GM12878 (cell line): ENCODE measurements around the gene PPP1CA.

ENCODE experiments used
- BACH1 ChIP-seq: fragments of 450-650 bp; IDR thresholded peaks from 2 replicates; pipeline ENCODE4 v1.6.1; 2017; ENCODE audit warnings: mild to moderate bottlenecking, borderline replicate concordance
- CHD2 ChIP-seq: IDR thresholded peaks from 2 replicates; pipeline ENCODE4 v1.6.1; 2011; ENCODE audit warnings: low read depth, low read length, improper control_type of control experiment, borderline replicate concordance
- CTCF ChIP-seq, 3 experiments: IDR thresholded peaks in 2 of 3; conservative IDR thresholded peaks in 1 of 3; 2 replicates each; pipeline ENCODE4 v1.5.1; 2011; ENCODE audit warnings: low read depth in 3 of 3, low read length in 3 of 3, mild to moderate bottlenecking in 3 of 3, control low read depth in 2 of 3, moderate library complexity in 2 of 3, inconsistent platforms in 1 of 3, mixed read lengths in 1 of 3; ENCODE audit not compliant: control insufficient read depth in 2 of 3, insufficient read depth in 1 of 3; ENCODE audit errors: extremely low read depth in 1 of 3
- EP300 ChIP-seq, 2 experiments: fragments of 150-350 bp in 1 of 2; IDR thresholded peaks; 2 replicates each; pipeline ENCODE4 v1.6.1; 2011 to 2012; ENCODE audit warnings: low read depth in 2 of 2, low read length in 2 of 2, borderline replicate concordance in 1 of 2, improper control_type of control experiment in 1 of 2, inconsistent platforms in 1 of 2; ENCODE audit not compliant: control insufficient read depth in 1 of 2
- EZH2 ChIP-seq: IDR thresholded peaks from 2 replicates; pipeline ENCODE4 v1.6.1; 2012; ENCODE audit warnings: low read depth, mild to moderate bottlenecking, control low read depth, inconsistent platforms, low read length, borderline replicate concordance; ENCODE audit not compliant: control insufficient read depth
- JUND ChIP-seq: IDR thresholded peaks from 2 replicates; pipeline ENCODE4 v1.6.1; 2012; ENCODE audit warnings: low read depth, mild to moderate bottlenecking, low read length, improper control_type of control experiment, moderate library complexity
- MTA2 ChIP-seq: fragments of 450-650 bp; IDR thresholded peaks from 2 replicates; pipeline ENCODE4 v1.6.1; 2016; ENCODE audit warnings: low read depth, mild to moderate bottlenecking, moderate library complexity
- PML ChIP-seq: IDR thresholded peaks from 2 replicates; pipeline ENCODE4 v1.6.1; 2012; ENCODE audit warnings: low read length, inconsistent platforms
- POLR2A ChIP-seq: IDR thresholded peaks from 2 replicates; pipeline ENCODE4 v1.6.1; 2011; ENCODE audit warnings: low read depth, mild to moderate bottlenecking, low read length
- YBX1 ChIP-seq: fragments of 450-650 bp; IDR thresholded peaks from 2 replicates; pipeline ENCODE4 v1.6.1; 2016; ENCODE audit warnings: antibody characterized with exemption
- TF ChIP-seq, protein P1 (sequence below): fragments of 450-650 bp; IDR thresholded peaks from 2 replicates; pipeline ENCODE4 v1.6.1; 2017; ENCODE audit warnings: mild to moderate bottlenecking, low read depth, inconsistent platforms; ENCODE audit not compliant: poor library complexity, severe bottlenecking
- TF ChIP-seq, protein P2 (sequence below): fragments of 450-650 bp; IDR thresholded peaks from 2 replicates; pipeline ENCODE4 v1.6.1; 2014; ENCODE audit warnings: mild to moderate bottlenecking

GRCh38 chr11:67435031-67435726 is 33.5 kb upstream of the PPP1CA start:
- TF ChIP-seq, protein P1, sequence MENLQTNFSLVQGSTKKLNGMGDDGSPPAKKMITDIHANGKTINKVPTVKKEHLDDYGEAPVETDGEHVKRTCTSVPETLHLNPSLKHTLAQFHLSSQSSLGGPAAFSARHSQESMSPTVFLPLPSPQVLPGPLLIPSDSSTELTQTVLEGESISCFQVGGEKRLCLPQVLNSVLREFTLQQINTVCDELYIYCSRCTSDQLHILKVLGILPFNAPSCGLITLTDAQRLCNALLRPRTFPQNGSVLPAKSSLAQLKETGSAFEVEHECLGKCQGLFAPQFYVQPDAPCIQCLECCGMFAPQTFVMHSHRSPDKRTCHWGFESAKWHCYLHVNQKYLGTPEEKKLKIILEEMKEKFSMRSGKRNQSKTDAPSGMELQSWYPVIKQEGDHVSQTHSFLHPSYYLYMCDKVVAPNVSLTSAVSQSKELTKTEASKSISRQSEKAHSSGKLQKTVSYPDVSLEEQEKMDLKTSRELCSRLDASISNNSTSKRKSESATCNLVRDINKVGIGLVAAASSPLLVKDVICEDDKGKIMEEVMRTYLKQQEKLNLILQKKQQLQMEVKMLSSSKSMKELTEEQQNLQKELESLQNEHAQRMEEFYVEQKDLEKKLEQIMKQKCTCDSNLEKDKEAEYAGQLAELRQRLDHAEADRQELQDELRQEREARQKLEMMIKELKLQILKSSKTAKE = no peak
- no peak for TF ChIP-seq CTCF (IDR thresholded peaks at IDR 0.05 in 2 of 3, conservative IDR thresholded peaks at IDR 0.05 in 1 of 3; ENCODE audit: control insufficient read depth in 2 of 3, extremely low read depth in 1 of 3, insufficient read depth in 1 of 3, low read depth in 3 of 3, low read length in 3 of 3)
- no peak for TF ChIP-seq PML
- TF ChIP-seq, protein P2, sequence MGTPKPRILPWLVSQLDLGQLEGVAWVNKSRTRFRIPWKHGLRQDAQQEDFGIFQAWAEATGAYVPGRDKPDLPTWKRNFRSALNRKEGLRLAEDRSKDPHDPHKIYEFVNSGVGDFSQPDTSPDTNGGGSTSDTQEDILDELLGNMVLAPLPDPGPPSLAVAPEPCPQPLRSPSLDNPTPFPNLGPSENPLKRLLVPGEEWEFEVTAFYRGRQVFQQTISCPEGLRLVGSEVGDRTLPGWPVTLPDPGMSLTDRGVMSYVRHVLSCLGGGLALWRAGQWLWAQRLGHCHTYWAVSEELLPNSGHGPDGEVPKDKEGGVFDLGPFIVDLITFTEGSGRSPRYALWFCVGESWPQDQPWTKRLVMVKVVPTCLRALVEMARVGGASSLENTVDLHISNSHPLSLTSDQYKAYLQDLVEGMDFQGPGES = no peak
- TF ChIP-seq EP300 (IDR thresholded peaks at IDR 0.05; ENCODE audit: borderline replicate concordance in 1 of 2, control insufficient read depth in 1 of 2, low read depth in 2 of 2, low read length in 2 of 2) = no peak
- no peak for TF ChIP-seq MTA2
- no peak for TF ChIP-seq BACH1
- TF ChIP-seq EZH2 = no peak
- TF ChIP-seq POLR2A = no peak
- TF ChIP-seq JUND = no peak
- TF ChIP-seq YBX1 = no peak
- no peak for TF ChIP-seq CHD2
